Natural killer cell (primary cell): ENCODE data around the gene WRAP53. TPM values are rescaled to one million over a fixed set of nuclear protein-coding genes. Genes with fewer than 3 reads are reported as not detected.

Experiments
- ATAC-seq, 3 donors: fragments of 150-1000 bp in 2 of 3; fragments of 200-7000 bp in 1 of 3; cut with Tn5 transposase; 1 replicate in 1 of 3; 2 replicates in 2 of 3; pipeline ENCODE4 v1.10.0; 2021; ENCODE audit warnings: mild to moderate bottlenecking in 2 of 3, moderate library complexity in 2 of 3
- DNase-seq, 2 donors: peaks; one replicate each; pipeline versions ENCODE4 v3.0.0 to v3.0.0-alpha.2; 2013 to 2021; ENCODE audit warnings: mixed read lengths in 1 of 2
- H3K27ac ChIP-seq: one replicate; pipeline ENCODE4 v1.5.1; 2013; ENCODE audit warnings: mild to moderate bottlenecking, low read length
- H3K27me3 ChIP-seq: one replicate; pipeline ENCODE4 v1.6.1; 2013; ENCODE audit warnings: low read length; ENCODE audit not compliant: control insufficient read depth, insufficient read depth
- H3K36me3 ChIP-seq: one replicate; pipeline ENCODE4 v1.6.1; 2013; ENCODE audit warnings: low read length; ENCODE audit not compliant: control insufficient read depth, insufficient read depth
- H3K4me1 ChIP-seq: one replicate; pipeline ENCODE4 v1.6.1; 2013; ENCODE audit warnings: low read length; ENCODE audit not compliant: control insufficient read depth, insufficient read depth
- H3K4me3 ChIP-seq: one replicate; pipeline ENCODE4 v1.5.1; 2013; ENCODE audit warnings: low read length
- H3K9me3 ChIP-seq: one replicate; pipeline ENCODE4 v1.6.1; 2013; ENCODE audit warnings: low read length; ENCODE audit not compliant: control insufficient read depth, insufficient read depth
- H3K27ac Mint-ChIP-seq, 2 donors: one replicate each; pipeline ENCODE4 v1.8.0; 2022; ENCODE audit warnings: mild to moderate bottlenecking in 2 of 2, mixed read lengths in 2 of 2, moderate library complexity in 1 of 2
- H3K27me3 Mint-ChIP-seq, 2 donors: one replicate each; pipeline ENCODE4 v1.8.0; 2022; ENCODE audit warnings: low read depth in 2 of 2, mixed read lengths in 2 of 2
- H3K36me3 Mint-ChIP-seq: one replicate; pipeline ENCODE4 v1.8.0; 2022; ENCODE audit warnings: mixed read lengths
- H3K4me1 Mint-ChIP-seq, 2 donors: one replicate each; pipeline ENCODE4 v1.8.0; 2022; ENCODE audit warnings: mixed read lengths in 2 of 2
- H3K4me3 Mint-ChIP-seq: one replicate; pipeline ENCODE4 v1.8.0; 2022; ENCODE audit warnings: mild to moderate bottlenecking, moderate library complexity, mixed read lengths
- H3K9me3 Mint-ChIP-seq, 2 donors: one replicate each; pipeline ENCODE4 v1.8.0; 2022; ENCODE audit warnings: mixed read lengths in 2 of 2
- CTCF ChIP-seq: fragments of 200-600 bp; IDR thresholded peaks from one replicate; pipeline ENCODE4 v1.8.0; 2022; ENCODE audit warnings: antibody characterized with exemption
- WGBS: methylation state at CpG from one replicate; pipeline ENCODE4 v1.1.7; 2013; ENCODE audit warnings: missing lambda C conversion rate; ENCODE audit not compliant: insufficient coverage; 5-methylcytosine and 5-hydroxymethylcytosine counted together
- intact Hi-C: fragments of 100-400 bp; cut with micrococcal nuclease; formaldehyde crosslinking; loops from one replicate; pipeline ENCODE4 v1.14.2; 2022
- total RNA-seq, 4 donors: library from RNA; stranded (reverse); fragments of 120-200 nt in 1 of 4; gene quantifications; one replicate each; pipeline versions ENCODE4 v1.2.3 to v1.2.4, GENCODE V29; 2013 to 2022

WRAP53 gene
- total RNA-seq, 3 donors from 2014 or later (not counting 1 experiment from before 2014, with no cell fraction given), result 9.9 to 12.8 (median 12.0) TPM

- Mint-ChIP-seq H3K27me3 (no peaks in the 10 kb centered on the region), H3K4me3 (no peak overlapping the region), H3K36me3 (peaks cover 12% of the 10 kb centered on the region), H3K4me1 (peaks cover 0 to 13% of the 10 kb centered on the region in 2 donors), H3K9me3 (peaks cover 0 to 3% of the 10 kb centered on the region in 2 donors), H3K27ac (no peak overlapping the region)
- no peaks in the 10 kb centered on the region for H3K4me1 ChIP-seq
- ATAC-seq (no peak), DNase-seq (no peak)
- TF ChIP-seq CTCF, result no peak
- H3K4me3 ChIP-seq, result no peak overlapping the region
- 94% methylated on average over 5 of the region's 5 CpGs for WGBS
- H3K9me3 ChIP-seq, result peaks cover 9% of the 10 kb centered on the region
- H3K27me3 ChIP-seq, result no peaks in the 10 kb centered on the region
- H3K27ac ChIP-seq, result no peak overlapping the region
- intact Hi-C loops, result no loop called here
- H3K36me3 ChIP-seq, result peaks cover 31% of the 10 kb centered on the region
These were observed 11.7 kb upstream of the WRAP53 start for GRCh38 chr17:7676533-7676932.

- WGBS, result 94% methylated on average over 10 of the region's 10 CpGs
- Histone ChIP-seq H3K27me3 (no peaks in the 10 kb centered on the region), H3K36me3 (peaks cover 27% of the 10 kb centered on the region), H3K4me3 (no peak overlapping the region), H3K4me1 (no peaks in the 10 kb centered on the region), H3K27ac (no peak overlapping the region), H3K9me3 (peaks cover 9% of the 10 kb centered on the region)
- Mint-ChIP-seq H3K9me3 (peaks cover 0 to 3% of the 10 kb centered on the region in 2 donors), H3K36me3 (peaks cover 12% of the 10 kb centered on the region), H3K4me1 (peaks cover 0 to 13% of the 10 kb centered on the region in 2 donors), H3K27me3 (no peaks in the 10 kb centered on the region), H3K4me3 (no peak overlapping the region), H3K27ac (peak overlapping the region in 1 of 2 donors; percentile 27)
- no peak for ATAC-seq
- no peak for DNase-seq
- no peak for TF ChIP-seq CTCF
- intact Hi-C loops, result no loop called here
These were observed 10.7 kb upstream of the WRAP53 start for GRCh38 chr17:7677388-7678067.

- Mint-ChIP-seq H3K4me3 (peak overlapping the region; percentile 92), H3K36me3 (no peaks in the 10 kb centered on the region), H3K27me3 (no peaks in the 10 kb centered on the region), H3K4me1 (peaks cover 34 to 37% of the 10 kb centered on the region in 2 donors), H3K9me3 (no peaks in the 10 kb centered on the region), H3K27ac (peak overlapping the region; percentile 96 to 100)
- Histone ChIP-seq H3K9me3 (no peaks in the 10 kb centered on the region), H3K27me3 (no peaks in the 10 kb centered on the region), H3K36me3 (no peaks in the 10 kb centered on the region), H3K4me1 (peaks cover 26% of the 10 kb centered on the region), H3K27ac (peak overlapping the region; percentile 92), H3K4me3 (peak overlapping the region; percentile 87)
- ATAC-seq (no peak), DNase-seq (peak in 1 of 2 donors; percentile 37)
- 69% methylated on average over 13 of the region's 15 CpGs for WGBS
- no peak for TF ChIP-seq CTCF
- intact Hi-C loops, result loop anchor here (5.0 to 10.0 kb wide), 7 partner anchors 157 to 670 kb away; partner anchors contain the start of genes ACADVL, CYB5D1, DLG4 and KCTD11
These were observed 3.3 kb upstream of the WRAP53 start for GRCh38 chr17:7684851-7685532.
